H1 (cell line): ENCODE results near the gene HTR2C. TPM values are rescaled to one million over a fixed set of nuclear protein-coding genes. Genes with fewer than 3 reads are reported as not detected.

Experiments used
- CTCF ChIA-PET: fragments of 300-600 bp; sonication (Branson Sonifier 250); formaldehyde crosslinking; loops from one replicate; lab custom pipeline; 2021; ENCODE audit not compliant: partially characterized antibody; lab: Charles Lee
- POLR2A ChIA-PET: fragments of 300-600 bp; sonication (Branson Sonifier 250); formaldehyde crosslinking; loops from one replicate; lab custom pipeline; 2021; ENCODE audit warnings: inconsistent platforms; ENCODE audit not compliant: partially characterized antibody; lab: Charles Lee
- DNase-seq, 2 experiments: peaks; one replicate each; pipeline versions ENCODE4 v3.0.0 to v3.0.0-alpha.2; 2010 to 2022; ENCODE audit warnings: low spot score in 2 of 2, low read depth in 1 of 2, mixed read lengths in 1 of 2
- FAIRE-seq: peaks from 2 replicates; lab custom pipeline; 2011; peaks lifted over from hg19 to GRCh38; lab: Jason Lieb, UNC
- H2AFZ ChIP-seq: 2 replicates; pipeline ENCODE4 v1.8.1; 2012; ENCODE audit warnings: low read length, inconsistent platforms
- H2AK5ac ChIP-seq: 2 replicates; pipeline ENCODE4 v1.6.1; 2013; ENCODE audit warnings: low read depth, low read length
- H2BK120ac ChIP-seq: replicated peaks from 2 replicates; pipeline ENCODE3; 2013; ENCODE audit warnings: low read depth, low read length, inconsistent platforms
- H2BK12ac ChIP-seq: 2 replicates; pipeline ENCODE4 v1.6.1; 2013; ENCODE audit warnings: low read depth, low read length
- H2BK15ac ChIP-seq: 2 replicates; pipeline ENCODE4 v1.6.1; 2013; ENCODE audit warnings: low read length
- H2BK20ac ChIP-seq: 2 replicates; pipeline ENCODE4 v1.6.1; 2013; ENCODE audit warnings: low read length
- H2BK5ac ChIP-seq: 2 replicates; pipeline ENCODE4 v1.6.1; 2013; ENCODE audit warnings: low read depth, low read length
- H3K14ac ChIP-seq: 2 replicates; pipeline ENCODE4 v1.6.1; 2013; ENCODE audit warnings: inconsistent platforms; ENCODE audit not compliant: insufficient read length
- H3K18ac ChIP-seq: 2 replicates; pipeline ENCODE4 v1.6.1; 2013; ENCODE audit warnings: low read length; ENCODE audit errors: extremely low read depth
- H3K23ac ChIP-seq: 2 replicates; pipeline ENCODE4 v1.6.1; 2013; ENCODE audit warnings: inconsistent platforms; ENCODE audit not compliant: insufficient read length
- H3K23me2 ChIP-seq: 2 replicates; pipeline ENCODE4 v1.6.1; 2013; ENCODE audit warnings: low read depth, low read length
- H3K27ac ChIP-seq: 2 replicates; pipeline ENCODE4 v1.6.1; 2011; ENCODE audit warnings: low read depth, low read length, inconsistent platforms
- H3K27me3 ChIP-seq, 4 experiments: replicated peaks in 1 of 4; 1 replicate in 1 of 4; 2 replicates in 3 of 4; pipeline versions ENCODE4 v1.6.1 to v1.8.1; 2011 to 2013; ENCODE audit warnings: low read length in 3 of 4, mild to moderate bottlenecking in 3 of 4, inconsistent platforms in 2 of 4, mixed read lengths in 2 of 4, moderate library complexity in 1 of 4; ENCODE audit not compliant: control insufficient read depth in 3 of 4, insufficient read depth in 3 of 4; ENCODE audit errors: extremely low read depth in 1 of 4
- H3K36me3 ChIP-seq, 4 experiments: 2 replicates each; pipeline versions ENCODE4 v1.6.1 to v1.8.1; 2011 to 2013; ENCODE audit warnings: mild to moderate bottlenecking in 4 of 4, low read length in 3 of 4, moderate library complexity in 2 of 4, control low read depth in 1 of 4, inconsistent platforms in 1 of 4; ENCODE audit not compliant: insufficient read depth in 4 of 4, control insufficient read depth in 2 of 4
- H3K4ac ChIP-seq: replicated peaks from 2 replicates; pipeline ENCODE3; 2013; ENCODE audit warnings: low read length, low read depth, mixed read lengths, inconsistent platforms; ENCODE audit not compliant: insufficient read length
- H3K4me1 ChIP-seq, 4 experiments: replicated peaks in 1 of 4; 1 replicate in 1 of 4; 2 replicates in 3 of 4; pipeline versions ENCODE4 v1.6.1 to v1.8.1; 2011 to 2013; ENCODE audit warnings: low read length in 3 of 4, inconsistent platforms in 2 of 4, mixed read lengths in 1 of 4; ENCODE audit not compliant: insufficient read depth in 4 of 4, control insufficient read depth in 3 of 4
- H3K4me2 ChIP-seq, 2 experiments: 2 replicates each; pipeline versions ENCODE4 v1.6.1 to v1.8.1; 2011 to 2013; ENCODE audit warnings: low read depth in 2 of 2, low read length in 2 of 2, control low read depth in 1 of 2, inconsistent platforms in 1 of 2, mild to moderate bottlenecking in 1 of 2; ENCODE audit not compliant: insufficient read depth in 1 of 2
- H3K4me3 ChIP-seq, 4 experiments: fragments of 200-600, 300-600 bp in 1 of 4; sonication (generic), shearing (Covaris generic), sonication (Bioruptor Twin) in 1 of 4; 2 replicates each; pipeline versions ENCODE4 v1.5.1 to v1.8.1; 2011 to 2016; ENCODE audit warnings: low read length in 4 of 4, low read depth in 3 of 4, control low read depth in 2 of 4, inconsistent platforms in 2 of 4, mild to moderate bottlenecking in 2 of 4, mixed read lengths in 1 of 4, moderate library complexity in 1 of 4; ENCODE audit not compliant: insufficient read depth in 2 of 4; ENCODE audit errors: extremely low read depth in 1 of 4
- H3K56ac ChIP-seq: replicated peaks from 2 replicates; pipeline ENCODE3; 2013; ENCODE audit warnings: low read depth, mild to moderate bottlenecking, mixed read lengths, low read length, inconsistent platforms; ENCODE audit not compliant: insufficient read length
- H3K79me1 ChIP-seq: 2 replicates; pipeline ENCODE4 v1.6.1; 2013; ENCODE audit warnings: low read depth, low read length, control low read depth
- H3K79me2 ChIP-seq, 2 experiments: 2 replicates each; pipeline versions ENCODE4 v1.6.1 to v1.8.1; 2012 to 2013; ENCODE audit warnings: low read length in 2 of 2, mild to moderate bottlenecking in 2 of 2, inconsistent platforms in 1 of 2; ENCODE audit not compliant: insufficient read depth in 2 of 2, control insufficient read depth in 1 of 2
- H3K9ac ChIP-seq, 4 experiments: replicated peaks in 1 of 4; 1 replicate in 1 of 4; 2 replicates in 3 of 4; pipeline versions ENCODE4 v1.6.1 to v1.8.1; 2011 to 2013; ENCODE audit warnings: low read depth in 3 of 4, low read length in 3 of 4, control low read depth in 2 of 4, mild to moderate bottlenecking in 2 of 4, moderate library complexity in 2 of 4, inconsistent platforms in 1 of 4; ENCODE audit errors: extremely low read depth in 1 of 4
- H3K9me3 ChIP-seq, 2 experiments: 2 replicates each; pipeline versions ENCODE4 v1.6.1 to v1.8.1; 2012 to 2013; ENCODE audit warnings: mild to moderate bottlenecking in 2 of 2, moderate library complexity in 2 of 2, control low read depth in 1 of 2, inconsistent platforms in 1 of 2, low read depth in 1 of 2, low read length in 1 of 2, mixed read lengths in 1 of 2; ENCODE audit not compliant: insufficient read depth in 2 of 2
- H4K20me1 ChIP-seq, 2 experiments: replicated peaks in 1 of 2; 2 replicates each; pipeline versions ENCODE3 to v1.8.1; 2011 to 2013; ENCODE audit warnings: inconsistent platforms in 2 of 2, low read length in 2 of 2, mild to moderate bottlenecking in 1 of 2; ENCODE audit not compliant: insufficient read depth in 2 of 2, control insufficient read depth in 1 of 2
- H4K5ac ChIP-seq: 2 replicates; pipeline ENCODE4 v1.6.1; 2013; ENCODE audit warnings: low read length, low read depth, mixed read lengths, inconsistent platforms; ENCODE audit not compliant: insufficient read length
- H4K8ac ChIP-seq: 2 replicates; pipeline ENCODE4 v1.8.0; 2013; ENCODE audit warnings: mild to moderate bottlenecking, moderate library complexity, low read length, inconsistent platforms; ENCODE audit not compliant: insufficient read depth; ENCODE audit errors: extremely low read depth
- H4K91ac ChIP-seq: replicated peaks from 2 replicates; pipeline ENCODE3; 2013; ENCODE audit warnings: low read length, mixed read lengths, inconsistent platforms; ENCODE audit not compliant: insufficient read length
- RAD21 ChIP-seq, 2 experiments: IDR thresholded peaks in 1 of 2; conservative IDR thresholded peaks in 1 of 2; 2 replicates each; pipeline ENCODE4 v1.6.1; 2011; ENCODE audit warnings: low read depth in 2 of 2, low read length in 2 of 2, improper control_type of control experiment in 1 of 2, inconsistent platforms in 1 of 2, mild to moderate bottlenecking in 1 of 2, moderate library complexity in 1 of 2
- WGBS, 2 experiments: shearing (Covaris generic) in 1 of 2; methylation state at CpG; one replicate each; pipeline versions ENCODE4 v1.1.6 to v1.1.7; 2013 to 2015; ENCODE audit warnings: low lambda C conversion rate in 2 of 2, mixed read lengths in 2 of 2, inconsistent platforms in 1 of 2, low coverage in 1 of 2, missing lambda C conversion rate in 1 of 2; ENCODE audit not compliant: insufficient replicate concordance in 2 of 2, insufficient coverage in 1 of 2, insufficient read length in 1 of 2; ENCODE audit errors: extremely low coverage in 1 of 2, missing lambda C conversion rate in 1 of 2; 5-methylcytosine and 5-hydroxymethylcytosine counted together
- polyA plus RNA-seq, 7 experiments: library from polyadenylated mRNA; depleted of rRNA in 3 of 7; stranded (reverse) in 5 of 7; unstranded in 2 of 7; fragments of >200 nt in 5 of 7; fragments of 200-250 nt in 2 of 7; gene quantifications; 1 replicate in 5 of 7; 2 replicates in 1 of 7; 4 replicates in 1 of 7; pipeline versions ENCODE4 v1.2.1 to v1.2.3, GENCODE V29; 2011 to 2013; ENCODE audit warnings: missing spikeins in 2 of 7, mixed read lengths in 2 of 7
- total RNA-seq: library from RNA; stranded (reverse); fragmentation: NEBNext Ultra II Directional; extraction: Animal tissue kit (Norgen Biotek cat#: 25700); gene quantifications from 2 replicates; pipeline ENCODE4 v1.2.1, GENCODE V29; 2021
- TF ChIP-seq, protein P1 (sequence below): IDR thresholded peaks from 2 replicates; pipeline ENCODE4 v1.6.1; 2011; ENCODE audit warnings: low read depth, mild to moderate bottlenecking, low read length; ENCODE audit not compliant: insufficient read depth
- TF ChIP-seq, protein P2 (sequence below), 3 experiments: IDR thresholded peaks; 1 replicate in 2 of 3; 2 replicates in 1 of 3; pipeline versions ENCODE4 v1.5.1 to v1.6.1; 2011; ENCODE audit warnings: low read length in 3 of 3, mild to moderate bottlenecking in 3 of 3, inconsistent platforms in 2 of 3, low read depth in 1 of 3, moderate library complexity in 1 of 3; ENCODE audit not compliant: insufficient read depth in 1 of 3; ENCODE audit errors: control extremely low read depth in 1 of 3

The HTR2C gene
- total and polyA plus RNA-seq, 2 of the 8 experiments (the other 6 are each of a cell fraction or from before 2014, with no cell fraction given), result 1.7 to 2.0 TPM

DNA sequence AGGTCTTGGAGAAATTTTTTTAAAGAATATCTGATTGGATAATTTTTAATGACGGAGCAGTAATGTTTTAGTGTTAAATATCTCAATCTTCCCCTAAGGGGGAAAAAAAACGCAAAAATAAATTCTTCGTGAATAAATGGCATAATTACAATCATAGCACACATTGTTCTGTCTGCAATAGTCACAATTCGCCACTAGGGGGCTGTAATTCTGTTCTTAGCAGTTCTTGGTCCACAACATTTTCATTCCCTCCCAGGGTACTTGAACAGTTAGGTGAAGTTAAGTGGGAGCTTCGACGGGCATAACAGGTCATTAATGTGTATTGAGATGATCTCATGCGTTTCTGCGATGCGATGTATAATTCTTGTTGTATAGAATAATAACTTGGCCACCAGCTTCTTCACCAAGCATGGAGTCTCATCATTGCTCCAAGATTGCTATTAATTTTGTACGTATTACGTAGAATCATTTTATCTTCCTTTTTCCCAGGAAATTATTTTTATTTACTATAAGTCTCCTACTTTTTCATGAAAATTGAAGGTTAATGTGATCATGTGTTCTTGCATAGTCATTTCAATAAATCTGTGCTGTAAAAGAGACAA, 27.2 kb downstream of the HTR2C start:
- H2BK12ac ChIP-seq, result no peak overlapping the region
- H3K27me3 ChIP-seq, result no peaks in the 10 kb centered on the region
- FAIRE-seq (peak; percentile 91), DNase-seq (peak in 1 of 2 experiments; percentile 47)
- H3K27ac ChIP-seq, result no peak overlapping the region
- no peak overlapping the region for H4K5ac ChIP-seq
- no peaks in the 10 kb centered on the region for H3K4me1 ChIP-seq
- ChIA-PET CTCF (interaction anchor here (0.6 to 1.7 kb wide), 6 partner anchors 10 to 676 kb away, joined by 3 to 4 read pairs (median 3); no protein-coding TSS in a partner anchor), POLR2A (interaction anchor here (1.1 kb wide), 1 partner anchor 11 kb away, joined by 5 read pairs; no protein-coding TSS in a partner anchor)
- H3K4me3 ChIP-seq, result no peak overlapping the region
- H4K20me1 ChIP-seq, result no peaks in the 10 kb centered on the region
- no peaks in the 10 kb centered on the region for H3K23me2 ChIP-seq
- no peak overlapping the region for H3K9ac ChIP-seq
- no peak overlapping the region for H3K23ac ChIP-seq
- no peak overlapping the region for H2BK5ac ChIP-seq
- no peaks in the 10 kb centered on the region for H3K79me1 ChIP-seq
- H3K4me2 ChIP-seq, result no peak overlapping the region
- 73% methylated on average over 11 of the region's 11 CpGs; no CpG with 5 or more reads in 1 of the 2 experiments for WGBS, 2 experiments
- no peak overlapping the region for H3K18ac ChIP-seq
- peak; percentile 21 to 38 for TF ChIP-seq RAD21 (IDR thresholded peaks at IDR 0.05 in 1 of 2, conservative IDR thresholded peaks at IDR 0.05 in 1 of 2; ENCODE audit: low read depth in 2 of 2, low read length in 2 of 2)
- TF ChIP-seq, protein P1, sequence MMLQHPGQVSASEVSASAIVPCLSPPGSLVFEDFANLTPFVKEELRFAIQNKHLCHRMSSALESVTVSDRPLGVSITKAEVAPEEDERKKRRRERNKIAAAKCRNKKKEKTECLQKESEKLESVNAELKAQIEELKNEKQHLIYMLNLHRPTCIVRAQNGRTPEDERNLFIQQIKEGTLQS, result no peak
- TF ChIP-seq, protein P2, sequence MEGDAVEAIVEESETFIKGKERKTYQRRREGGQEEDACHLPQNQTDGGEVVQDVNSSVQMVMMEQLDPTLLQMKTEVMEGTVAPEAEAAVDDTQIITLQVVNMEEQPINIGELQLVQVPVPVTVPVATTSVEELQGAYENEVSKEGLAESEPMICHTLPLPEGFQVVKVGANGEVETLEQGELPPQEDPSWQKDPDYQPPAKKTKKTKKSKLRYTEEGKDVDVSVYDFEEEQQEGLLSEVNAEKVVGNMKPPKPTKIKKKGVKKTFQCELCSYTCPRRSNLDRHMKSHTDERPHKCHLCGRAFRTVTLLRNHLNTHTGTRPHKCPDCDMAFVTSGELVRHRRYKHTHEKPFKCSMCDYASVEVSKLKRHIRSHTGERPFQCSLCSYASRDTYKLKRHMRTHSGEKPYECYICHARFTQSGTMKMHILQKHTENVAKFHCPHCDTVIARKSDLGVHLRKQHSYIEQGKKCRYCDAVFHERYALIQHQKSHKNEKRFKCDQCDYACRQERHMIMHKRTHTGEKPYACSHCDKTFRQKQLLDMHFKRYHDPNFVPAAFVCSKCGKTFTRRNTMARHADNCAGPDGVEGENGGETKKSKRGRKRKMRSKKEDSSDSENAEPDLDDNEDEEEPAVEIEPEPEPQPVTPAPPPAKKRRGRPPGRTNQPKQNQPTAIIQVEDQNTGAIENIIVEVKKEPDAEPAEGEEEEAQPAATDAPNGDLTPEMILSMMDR (IDR thresholded peaks at IDR 0.05; ENCODE audit: control extremely low read depth in 1 of 3, insufficient read depth in 1 of 3, low read depth in 1 of 3, low read length in 3 of 3), result peak in 2 of 3 experiments; percentile 23 to 62; a peak in 2 of 4 replicates
- H2BK15ac ChIP-seq, result no peak overlapping the region
- H3K36me3 ChIP-seq, result no peaks in the 10 kb centered on the region
- no peak overlapping the region for H2BK20ac ChIP-seq
- H4K8ac ChIP-seq, result no peak overlapping the region
- no peaks in the 10 kb centered on the region; a peak in 1 of 4 replicates for H3K9me3 ChIP-seq
- H3K4ac ChIP-seq, result no peak overlapping the region
- no peaks in the 10 kb centered on the region for H3K79me2 ChIP-seq
- H2AK5ac ChIP-seq, result no peak overlapping the region
- no peak overlapping the region for H4K91ac ChIP-seq
- no peak overlapping the region for H3K56ac ChIP-seq
- no peak overlapping the region for H2BK120ac ChIP-seq
- no peak overlapping the region for H2AFZ ChIP-seq
- no peak overlapping the region for H3K14ac ChIP-seq
